Measurements from ENCODE around the gene NUTM1. TPM values are rescaled to one million over a fixed set of nuclear protein-coding genes. Genes with fewer than 3 reads are reported as not detected.

Gene NUTM1
- total and polyA plus RNA-seq, 3 donors from 2014 or later, result 17.8 to 39.7 (median 23.4) TPM

- TF ChIP-seq POLR2A (IDR thresholded peaks at IDR 0.05) (no peak), CTCF (IDR thresholded peaks at IDR 0.05) (no peak)
- DNase-seq, result no peak
- intact Hi-C loops (cut with DNase I; ENCODE audit: low total_unique reads), result no loop called here
- Histone ChIP-seq H3K4me1 (no peaks in the 10 kb centered on the region), H3K27me3 (no peaks in the 10 kb centered on the region), H3K4me3 (no peak overlapping the region), H3K9me3 (no peaks in the 10 kb centered on the region), H3K27ac (no peak overlapping the region), H3K36me3 (ENCODE audit: low read depth, missing control alignments) (no peaks in the 10 kb centered on the region)
- WGBS, 2 donors, result 93 to 94% methylated on average over 4 of the region's 4 CpGs
Observed at GRCh38 chr15:34358948-34359347, 15.8 kb downstream of the NUTM1 start.

GRCh38 chr15:34359416-34359815, 16.3 kb downstream of the NUTM1 start:
- H3K36me3 ChIP-seq (ENCODE audit: low read depth, missing control alignments), result no peaks in the 10 kb centered on the region
- H3K4me1 ChIP-seq, result no peaks in the 10 kb centered on the region
- no peaks in the 10 kb centered on the region for H3K9me3 ChIP-seq
- no peak overlapping the region for H3K4me3 ChIP-seq
- no peak overlapping the region for H3K27ac ChIP-seq
- no peak for TF ChIP-seq CTCF (IDR thresholded peaks at IDR 0.05)
- TF ChIP-seq POLR2A (IDR thresholded peaks at IDR 0.05), result no peak
- intact Hi-C loops (cut with DNase I; ENCODE audit: low total_unique reads), result no loop called here
- 93 to 96% methylated on average over 3 of the region's 3 CpGs for WGBS, 2 donors
- no peak for DNase-seq
- H3K27me3 ChIP-seq, result no peaks in the 10 kb centered on the region

GRCh38 chr15:34360298-34360697, 17.2 kb downstream of the NUTM1 start:
- no peaks in the 10 kb centered on the region for H3K36me3 ChIP-seq (ENCODE audit: low read depth, missing control alignments)

GRCh38 chr15:34361278-34361677, 18.2 kb downstream of the NUTM1 start:
- Histone ChIP-seq H3K27me3 (no peaks in the 10 kb centered on the region), H3K27ac (no peak overlapping the region), H3K36me3 (ENCODE audit: low read depth, missing control alignments) (no peaks in the 10 kb centered on the region), H3K4me3 (no peak overlapping the region), H3K4me1 (peaks cover 5% of the 10 kb centered on the region), H3K9me3 (no peaks in the 10 kb centered on the region)
- TF ChIP-seq POLR2A (IDR thresholded peaks at IDR 0.05), result no peak
- no peak for TF ChIP-seq CTCF (IDR thresholded peaks at IDR 0.05)
- WGBS, 2 donors, result 90% methylated on average over 7 of the region's 7 CpGs
- no peak for DNase-seq
- intact Hi-C loops (cut with DNase I; ENCODE audit: low total_unique reads), result loop anchor here (10.0 kb wide), 1 partner anchor 136 kb away; the partner anchor contains the start of gene EMC4

More at GRCh38 chr15:34360298-34360697, 17.2 kb downstream of the NUTM1 start:
- 100% methylated on average over 1 of the region's 1 CpG for WGBS, 2 donors
- H3K27ac ChIP-seq, result no peak overlapping the region
- no peak for DNase-seq
- TF ChIP-seq POLR2A (IDR thresholded peaks at IDR 0.05), result no peak
- TF ChIP-seq CTCF (IDR thresholded peaks at IDR 0.05), result no peak
- H3K9me3 ChIP-seq, result no peaks in the 10 kb centered on the region
- H3K27me3 ChIP-seq, result no peaks in the 10 kb centered on the region
- no peak overlapping the region for H3K4me3 ChIP-seq
- intact Hi-C loops (cut with DNase I; ENCODE audit: low total_unique reads), result loop anchor here (10.0 kb wide), 1 partner anchor 135 kb away; the partner anchor contains the start of gene EMC4
- no peaks in the 10 kb centered on the region for H3K4me1 ChIP-seq

- Histone ChIP-seq H3K27me3 (no peaks in the 10 kb centered on the region), H3K4me1 (peaks cover 9% of the 10 kb centered on the region), H3K9me3 (no peaks in the 10 kb centered on the region), H3K27ac (no peak overlapping the region), H3K4me3 (no peak overlapping the region), H3K36me3 (ENCODE audit: low read depth, missing control alignments) (no peaks in the 10 kb centered on the region)
- 76 to 83% methylated on average over 10 of the region's 10 CpGs for WGBS, 2 donors
- no peak for DNase-seq
- TF ChIP-seq POLR2A (IDR thresholded peaks at IDR 0.05) (no peak), CTCF (IDR thresholded peaks at IDR 0.05) (no peak)
- intact Hi-C loops (cut with DNase I; ENCODE audit: low total_unique reads), result loop anchor here (10.0 kb wide), 1 partner anchor 137 kb away; the partner anchor contains the start of gene EMC4
Observed at GRCh38 chr15:34362047-34362773, 19.1 kb downstream of the NUTM1 start.

Data from testis (tissue), 3 donors.